Right hindlimb (tissue), 1 donor: ENCODE measurements around the gene ALDH1L2.
A peak's percentile ranks its signal among the peaks of the same experiment; 100 is the strongest.
"Not testable (repeated sequence)": the region's sequence is repeated elsewhere in the genome, so short reads cannot be mapped to it uniquely, and the experiment has no call there.

Source experiments
- DNase-seq: peaks from one replicate; pipeline ENCODE4 v3.0.0-alpha.2; 2018

Gene ALDH1L2

DNA sequence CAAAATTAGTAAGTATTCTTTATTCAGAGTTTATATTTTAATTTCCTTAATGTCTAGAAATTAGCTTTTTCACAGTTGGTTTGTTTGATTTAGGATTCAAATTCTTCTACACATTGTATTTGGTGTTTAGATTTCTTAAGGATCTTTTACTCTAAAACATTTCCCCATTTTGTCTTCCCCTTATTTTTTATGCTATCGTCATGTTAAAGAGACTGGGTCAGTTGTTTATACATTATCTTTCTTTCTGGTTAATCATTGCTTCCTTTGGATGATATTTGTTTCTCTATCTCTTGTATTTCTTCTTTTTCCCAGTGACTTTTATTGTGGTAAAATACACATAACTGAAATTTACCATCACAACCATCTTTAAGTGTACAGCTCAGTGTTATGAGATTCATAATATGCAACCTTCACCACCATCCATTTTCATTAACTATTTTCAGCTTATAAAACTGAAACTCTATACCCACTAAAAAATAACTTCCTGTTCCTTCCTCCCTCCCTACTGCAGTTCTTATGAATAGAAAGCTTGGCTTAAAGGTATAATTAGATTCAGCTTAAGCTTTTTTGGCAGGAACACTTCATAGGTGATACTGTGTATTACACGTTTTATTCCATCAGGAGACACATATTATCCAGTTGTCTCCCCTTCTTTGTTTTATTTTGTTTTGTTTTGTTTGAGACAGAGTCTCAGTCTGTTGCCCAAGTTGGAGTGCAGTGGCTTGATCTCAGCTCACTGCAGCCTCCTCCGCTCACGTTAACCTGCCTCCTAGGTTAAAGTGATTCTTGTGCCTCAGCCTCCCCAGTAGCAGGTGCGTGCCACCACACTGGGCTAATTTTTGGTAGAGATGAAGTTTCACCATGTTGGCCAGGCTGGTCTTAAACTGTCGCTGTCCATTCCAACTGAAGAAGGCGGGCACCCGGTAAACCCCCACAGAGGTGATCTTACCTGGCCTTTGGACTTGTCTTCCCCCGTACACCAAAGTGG, 53.1 kb downstream of the ALDH1L2 start:
- DNase-seq, result no peak

DNA sequence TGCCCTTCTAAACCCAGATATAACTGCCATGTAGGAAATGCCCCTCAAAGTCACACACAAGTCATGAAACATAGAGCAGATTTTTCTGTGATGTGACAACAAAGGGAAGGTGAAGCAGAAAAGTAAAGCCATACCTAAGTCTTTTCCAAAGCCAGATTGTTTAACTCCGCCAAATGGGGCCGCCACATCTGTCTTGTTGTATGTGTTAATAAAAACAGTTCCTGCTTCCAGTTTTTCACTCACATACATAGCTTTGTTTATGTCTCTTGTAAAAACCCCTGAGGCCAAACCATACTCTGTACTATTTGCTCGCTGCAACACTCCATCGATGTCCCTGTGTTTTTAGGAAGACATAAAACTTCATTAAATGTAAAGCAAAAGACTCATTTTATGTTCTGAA, 57.8 kb downstream of the ALDH1L2 start:
- DNase-seq, result peak; percentile 41

DNA sequence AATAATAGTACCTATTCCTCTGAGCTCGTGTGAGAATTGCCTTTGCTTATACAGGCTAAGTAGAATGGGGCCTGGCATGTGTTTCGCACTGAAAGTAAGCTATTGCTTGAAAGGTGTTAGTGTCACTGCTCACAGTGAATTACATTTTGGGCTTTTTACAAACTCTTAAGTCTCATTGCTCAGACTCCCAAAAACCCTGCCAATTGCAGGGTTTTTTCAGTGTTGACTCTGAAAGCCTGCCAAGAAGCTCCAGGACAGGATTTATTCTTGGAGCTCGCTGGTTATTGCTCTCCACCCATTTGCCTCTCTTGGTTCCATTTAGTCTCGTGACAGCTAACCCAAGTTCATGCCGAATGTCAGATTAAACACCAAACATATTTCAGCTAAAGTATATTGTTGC, 58.4 kb downstream of the ALDH1L2 start:
- DNase-seq, result peak; percentile 87

DNA sequence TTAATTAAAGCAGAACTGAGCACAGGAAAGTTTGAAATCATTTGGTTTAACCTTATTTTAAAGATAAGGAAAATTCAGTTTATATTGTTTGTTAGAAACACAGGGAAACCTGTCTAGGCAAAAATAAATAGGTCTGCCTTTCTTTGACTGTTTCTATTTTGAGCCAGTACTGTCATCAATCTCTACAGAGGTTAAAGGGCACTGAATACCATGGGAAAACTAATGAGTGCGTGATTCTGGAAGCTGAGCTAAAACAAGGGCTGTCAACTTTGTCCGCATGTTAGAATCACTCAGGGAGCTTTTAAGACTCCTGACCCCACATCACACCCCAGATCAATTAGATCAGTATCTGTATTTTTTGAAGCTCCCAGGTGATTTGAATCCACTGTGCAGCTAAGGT, 59.3 kb downstream of the ALDH1L2 start:
- no peak for DNase-seq

DNA sequence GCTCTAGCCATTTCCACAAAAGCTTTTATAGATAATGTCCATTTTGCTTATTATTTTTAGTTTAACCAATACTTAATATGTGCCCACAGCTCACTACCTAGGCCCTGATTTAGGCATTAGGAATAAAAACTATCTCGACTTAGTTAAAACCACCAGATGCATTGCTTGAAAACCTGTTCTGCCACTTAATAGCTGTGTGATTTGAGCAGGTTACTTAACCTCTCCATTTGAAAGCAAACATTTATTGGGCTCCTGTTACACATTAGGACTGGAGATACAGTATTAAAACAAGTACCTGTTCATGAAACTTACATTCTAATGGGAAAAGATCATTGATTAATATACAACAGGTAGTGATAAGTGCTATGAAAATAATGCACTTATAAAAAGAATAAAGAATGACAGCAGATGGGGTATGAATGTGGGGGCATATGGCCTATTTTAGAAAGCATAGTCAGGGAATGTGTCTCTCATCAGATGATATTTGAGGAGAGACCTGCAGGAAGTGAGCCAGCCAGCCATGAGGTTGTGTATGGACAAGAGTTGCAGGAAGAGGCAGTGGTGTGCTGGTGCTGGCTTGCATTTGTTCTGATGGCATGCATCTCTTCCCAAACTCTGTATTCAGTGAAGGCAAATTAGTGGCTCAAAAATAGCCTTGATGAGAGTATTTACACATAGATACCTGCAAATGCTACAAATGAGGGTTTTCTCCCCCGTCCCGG, 63.9 kb downstream of the ALDH1L2 start:
- DNase-seq, result no peak

DNA sequence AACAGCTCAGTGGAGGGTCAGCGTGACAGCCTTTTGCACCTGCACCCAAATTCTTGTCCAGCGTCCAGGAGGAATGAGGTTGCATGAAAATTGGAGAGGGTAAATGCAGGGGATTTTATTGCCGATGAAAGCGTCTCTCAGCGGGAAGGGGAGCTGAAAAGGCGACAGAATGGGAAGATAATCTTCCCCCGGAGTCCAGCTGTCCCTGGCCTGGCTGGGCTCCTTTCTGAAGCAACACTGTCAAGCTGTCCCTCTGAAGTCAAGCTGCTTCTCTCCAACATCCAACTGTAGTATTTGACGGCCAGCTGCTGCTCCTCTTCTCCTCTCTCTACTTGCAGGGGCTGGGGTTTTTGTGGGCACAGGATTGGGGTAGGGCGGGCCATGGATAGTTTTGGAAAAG, 65.5 kb downstream of the ALDH1L2 start:
- DNase-seq, result peak; percentile 35

DNA sequence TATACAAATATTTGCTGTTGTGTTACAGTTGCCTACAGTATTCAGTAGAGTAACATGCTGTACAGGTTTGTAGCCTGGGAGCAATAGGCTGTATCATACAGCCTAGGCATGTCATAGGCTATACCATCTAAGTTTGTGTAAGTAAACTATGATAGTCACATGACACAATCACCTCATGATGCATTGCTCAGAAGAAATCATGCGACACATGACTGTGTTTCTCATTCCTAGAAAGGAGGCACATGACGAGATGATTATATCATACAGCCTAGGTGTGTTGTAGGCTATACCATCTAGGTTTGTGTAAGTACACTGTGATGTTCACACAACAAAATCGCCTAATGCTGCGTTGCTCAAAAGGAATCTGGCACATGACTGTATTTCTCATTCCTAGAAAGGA, 66.2 kb downstream of the ALDH1L2 start:
- no peak for DNase-seq

DNA sequence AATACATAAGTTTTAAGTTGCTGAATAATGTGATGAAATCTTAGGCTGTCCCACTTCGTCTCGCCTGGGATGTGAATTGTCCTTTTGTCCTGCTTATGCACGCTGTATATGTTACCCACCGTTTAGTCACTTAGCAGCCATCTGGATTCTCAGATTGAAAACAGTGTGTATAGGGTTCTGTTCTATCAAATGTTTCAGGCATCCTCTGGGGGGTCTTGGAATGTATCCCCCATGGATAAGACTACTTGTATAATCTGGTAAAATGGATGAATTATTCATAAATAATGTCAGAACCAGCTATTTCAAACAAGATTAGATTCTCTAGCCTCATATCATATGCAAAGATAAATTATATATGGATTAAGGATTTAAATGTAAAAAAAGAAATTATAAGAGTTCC, 68.7 kb downstream of the ALDH1L2 start:
- DNase-seq, result no peak

DNA sequence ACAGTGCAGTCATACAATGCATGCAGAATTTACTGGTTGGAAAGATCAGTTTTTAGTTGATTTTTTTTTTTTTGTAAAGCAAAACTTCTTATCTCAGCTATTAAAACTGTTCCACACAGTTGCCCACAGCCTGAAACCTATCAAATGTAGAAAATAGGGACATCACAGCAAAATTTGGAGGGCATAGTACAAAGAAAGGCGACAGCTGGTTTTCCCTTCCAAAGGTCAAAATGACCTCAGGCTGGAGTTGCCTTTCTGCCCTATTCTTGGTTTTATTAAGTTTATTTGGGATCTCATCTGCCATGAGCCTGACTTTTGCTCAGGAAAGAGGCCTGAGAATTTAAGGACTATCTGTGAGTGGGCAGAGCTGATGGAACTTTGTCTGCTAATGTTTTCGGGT, 69.7 kb downstream of the ALDH1L2 start:
- no peak for DNase-seq

DNA sequence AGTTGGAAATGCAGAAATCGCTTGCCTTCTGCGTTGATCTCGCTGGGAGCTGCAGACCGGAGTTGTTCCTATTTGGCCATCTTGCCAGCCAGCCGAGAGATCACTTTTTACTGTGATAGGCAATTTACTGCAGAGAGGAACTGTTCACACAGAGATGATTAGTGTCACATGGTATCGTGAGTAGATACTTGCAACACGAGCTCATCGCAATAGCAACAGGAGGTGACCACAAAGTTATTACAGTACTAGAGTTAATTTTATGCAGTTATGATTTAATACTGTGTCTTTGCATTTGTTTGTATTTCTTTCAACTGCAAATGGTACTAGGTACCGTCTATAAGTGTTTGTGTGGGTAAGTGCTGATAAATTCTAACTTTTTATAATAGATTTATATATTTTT, 70.4 kb downstream of the ALDH1L2 start:
- no peak for DNase-seq

DNA sequence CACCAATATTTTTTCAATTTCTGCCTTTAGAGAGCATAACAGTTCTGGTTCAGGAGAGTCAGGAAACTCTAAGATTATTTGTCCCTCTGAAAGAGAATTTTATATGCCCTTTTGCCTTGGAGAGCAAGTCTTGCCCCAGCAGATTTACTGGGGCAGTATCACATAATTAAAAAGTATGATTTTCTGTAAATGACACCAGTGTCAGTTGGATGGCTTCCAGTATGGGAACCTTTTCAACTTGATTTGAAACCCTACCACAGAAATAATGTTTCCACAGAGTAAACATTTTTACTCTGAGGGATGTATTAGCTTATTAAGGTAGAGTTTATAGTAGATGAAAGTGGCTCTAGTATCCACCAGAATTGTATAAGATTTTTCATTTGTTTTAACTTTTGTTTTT, 82.8 kb downstream of the ALDH1L2 start:
- DNase-seq, result no peak

DNA sequence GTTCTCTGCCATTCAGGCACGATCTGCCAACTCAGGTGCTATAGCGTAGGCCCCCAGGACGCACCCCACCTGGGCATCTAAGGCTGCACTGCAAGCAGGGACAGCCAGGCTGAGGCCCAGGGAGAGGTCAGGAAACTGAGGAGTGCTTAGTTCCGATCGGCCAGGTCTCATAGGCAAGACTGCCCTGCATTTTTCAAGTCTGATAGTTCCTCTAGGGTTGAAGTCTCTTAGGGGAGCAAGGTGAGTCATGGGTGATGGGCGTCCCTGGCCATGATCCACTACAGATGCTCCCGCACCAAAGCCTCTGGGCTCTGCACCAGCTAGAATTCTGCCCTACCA, 84.9 kb downstream of the ALDH1L2 start:
- no peak for DNase-seq

DNA sequence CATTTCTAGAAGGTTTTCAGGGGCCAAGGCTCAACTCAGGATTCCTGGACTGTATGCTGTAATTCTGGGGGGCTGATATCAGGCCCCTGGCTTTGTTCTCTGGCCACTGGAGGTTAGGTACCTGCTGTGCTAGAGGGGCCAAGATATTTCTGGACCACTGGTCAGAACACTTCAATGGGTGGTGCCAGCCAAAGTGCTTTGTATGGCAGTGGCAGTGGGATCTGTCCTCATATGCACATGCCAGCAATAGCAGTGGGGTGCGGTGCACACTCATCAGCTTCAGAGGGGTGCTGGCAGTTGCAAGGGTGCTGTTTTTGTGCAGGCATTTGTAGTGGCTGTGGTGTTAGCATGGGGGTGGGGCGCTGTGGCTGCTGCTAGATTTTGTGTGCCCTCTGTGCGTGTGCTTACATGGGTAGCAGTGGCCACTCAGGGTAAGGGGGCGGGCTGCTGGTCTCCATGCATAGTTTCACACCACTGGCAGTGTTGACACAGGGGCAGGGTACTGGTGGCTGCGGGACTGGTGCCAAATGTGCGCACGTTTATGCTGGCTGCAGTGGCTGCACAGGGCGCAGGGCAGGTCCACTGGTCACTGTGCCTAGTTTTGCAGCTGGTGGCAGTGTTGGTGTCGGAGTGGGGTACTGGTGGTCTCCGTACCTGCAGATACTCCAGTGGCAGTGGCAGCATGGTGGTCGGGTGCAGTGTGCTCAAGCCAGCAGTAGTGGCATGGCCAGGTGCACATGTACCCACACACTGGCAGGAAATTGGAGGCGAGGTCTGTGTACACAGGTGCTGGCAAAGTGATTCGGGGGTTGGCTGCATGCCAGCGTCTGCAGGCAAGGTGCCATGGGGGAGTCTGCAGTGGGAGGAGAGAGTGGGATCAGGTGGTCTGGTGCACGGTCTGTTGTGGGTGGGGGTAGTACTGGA, 85.6 kb downstream of the ALDH1L2 start:
- DNase-seq, result no peak

DNA sequence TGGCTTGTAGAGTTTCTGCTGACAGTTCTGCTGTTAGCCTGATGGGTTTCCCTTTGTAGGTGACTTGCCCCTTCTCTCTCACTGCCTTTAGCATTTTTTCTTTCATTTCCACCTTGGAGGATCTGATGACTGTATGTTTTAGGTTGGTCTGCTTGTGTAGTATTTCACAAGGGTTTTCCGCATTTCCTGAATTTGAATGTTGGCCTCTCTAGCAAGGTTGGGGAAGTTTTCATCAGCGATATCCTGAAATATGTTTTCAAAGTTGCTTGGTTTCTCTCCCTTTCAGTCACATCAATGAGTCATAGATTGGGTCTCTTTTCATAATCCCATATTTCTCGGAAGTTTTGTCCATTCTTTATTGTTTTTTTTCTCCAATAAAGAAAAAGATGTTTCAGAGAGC, 86.7 kb downstream of the ALDH1L2 start:
- DNase-seq, result no peak

DNA sequence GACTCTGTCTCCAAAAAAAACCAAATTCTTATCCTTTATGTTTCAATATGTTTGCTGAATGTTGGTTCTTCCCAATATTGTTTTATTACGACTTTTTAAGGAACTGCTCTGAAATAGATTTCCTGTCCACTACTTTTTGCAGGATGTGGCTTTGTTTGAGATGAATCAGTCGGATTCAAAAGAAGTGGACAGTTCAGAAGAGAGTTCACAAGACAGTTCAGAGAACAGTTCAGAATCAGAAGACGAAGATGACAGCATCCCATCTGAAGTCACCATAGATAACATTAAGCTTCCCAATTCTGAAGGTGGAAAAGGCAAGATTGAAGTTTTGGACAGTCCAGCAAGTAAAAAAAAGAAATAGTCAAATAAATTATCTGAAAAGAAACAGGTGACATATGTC, 89.9 kb downstream of the ALDH1L2 start:
- DNase-seq, result no peak

DNA sequence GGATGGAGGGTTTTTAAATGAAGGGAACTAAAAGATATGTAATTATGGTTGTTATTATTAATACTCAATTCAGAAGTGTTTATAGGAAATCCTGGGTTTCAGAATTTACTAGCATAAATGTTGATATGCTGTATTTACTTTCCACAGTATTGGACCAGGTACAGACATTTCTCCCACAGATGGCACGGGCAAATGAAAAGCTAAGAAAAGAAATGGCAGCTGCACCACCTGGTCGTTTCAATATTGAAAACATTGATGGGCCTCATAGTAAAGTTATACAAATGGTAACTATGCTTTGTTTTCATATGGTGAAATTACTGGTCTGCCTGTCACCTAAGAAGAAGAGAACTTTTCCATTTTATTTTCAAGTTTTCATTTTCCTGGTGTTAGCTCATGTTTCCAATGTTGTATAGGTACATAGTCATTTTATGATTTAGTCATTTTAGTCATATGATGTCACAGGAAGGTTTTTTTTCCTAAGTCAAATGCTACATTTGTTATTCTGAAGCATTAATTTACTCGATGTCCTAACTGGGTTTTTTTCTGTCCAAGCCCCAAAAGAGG, 92.6 kb downstream of the ALDH1L2 start:
- DNase-seq, result no peak

DNA sequence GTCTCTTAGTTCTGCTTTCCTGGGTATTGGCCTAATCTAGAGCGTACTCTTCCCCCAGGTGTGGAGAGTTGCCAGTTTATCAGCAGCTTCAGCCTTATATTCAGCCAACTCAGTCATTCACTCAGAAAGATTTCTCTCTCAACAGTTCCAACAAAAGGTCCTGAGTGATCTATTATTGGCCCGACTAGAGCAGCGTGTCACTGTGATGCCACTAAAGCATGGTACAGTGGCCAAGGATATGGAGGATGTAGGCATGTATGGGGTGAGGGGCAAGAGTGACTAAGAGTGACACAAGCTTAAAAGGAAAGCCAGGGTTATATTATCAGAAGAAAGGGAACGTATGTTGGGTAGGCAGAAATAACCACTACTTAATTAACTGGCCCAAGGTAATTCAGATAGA, 93.3 kb downstream of the ALDH1L2 start:
- DNase-seq, result no peak

DNA sequence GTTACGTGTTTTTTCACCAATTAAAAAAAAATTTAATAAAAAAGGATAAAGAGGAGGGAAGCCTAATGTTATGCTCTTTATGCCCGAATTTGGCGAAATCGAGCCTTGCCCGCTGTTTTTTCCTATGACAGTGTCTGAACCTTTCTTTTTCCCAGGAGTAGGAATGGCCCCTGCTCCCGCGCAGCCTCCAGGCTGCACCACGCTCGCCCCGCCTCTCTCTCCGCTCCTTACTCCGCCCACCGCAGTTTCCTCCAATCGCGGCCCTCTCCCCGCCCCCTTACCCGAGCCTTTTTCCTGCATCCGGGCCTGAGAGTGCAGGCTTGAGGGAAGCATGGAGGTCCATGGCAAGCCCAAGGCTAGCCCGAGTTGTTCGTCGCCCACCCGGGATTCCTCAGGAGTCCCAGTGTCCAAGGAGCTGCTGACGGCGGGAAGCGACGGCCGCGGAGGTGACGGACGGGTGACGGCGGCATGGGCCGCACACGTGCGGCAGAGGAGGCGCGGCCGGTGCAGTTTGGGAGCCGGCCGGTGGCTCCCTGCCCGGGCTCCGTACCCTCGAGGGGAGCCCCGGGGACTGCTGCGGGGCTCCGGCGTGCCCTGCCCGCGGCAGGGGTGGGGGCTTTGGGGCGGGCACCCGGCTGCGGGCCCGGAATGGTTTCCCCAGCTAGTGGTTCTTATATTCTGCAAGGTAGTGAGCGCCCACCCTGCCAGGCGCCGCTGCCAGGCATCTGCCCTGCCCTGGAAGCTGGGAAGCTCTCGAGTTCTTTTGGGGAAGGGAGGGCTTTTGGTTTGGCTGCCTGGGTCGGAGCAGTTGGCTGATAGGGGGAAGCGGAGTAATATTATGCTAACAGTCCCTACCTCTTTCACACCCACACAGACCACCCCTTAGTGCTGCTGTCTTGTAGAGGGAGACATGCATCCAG, 98.0 kb downstream of the ALDH1L2 start, which contains the start of gene NOPCHAP1:
Gene NOPCHAP1 (plus strand): TSS at position 295 of the 920 bp plus-strand sequence. CDS start 37 bp downstream, at position 332.
- peak; percentile 96 for DNase-seq

DNA sequence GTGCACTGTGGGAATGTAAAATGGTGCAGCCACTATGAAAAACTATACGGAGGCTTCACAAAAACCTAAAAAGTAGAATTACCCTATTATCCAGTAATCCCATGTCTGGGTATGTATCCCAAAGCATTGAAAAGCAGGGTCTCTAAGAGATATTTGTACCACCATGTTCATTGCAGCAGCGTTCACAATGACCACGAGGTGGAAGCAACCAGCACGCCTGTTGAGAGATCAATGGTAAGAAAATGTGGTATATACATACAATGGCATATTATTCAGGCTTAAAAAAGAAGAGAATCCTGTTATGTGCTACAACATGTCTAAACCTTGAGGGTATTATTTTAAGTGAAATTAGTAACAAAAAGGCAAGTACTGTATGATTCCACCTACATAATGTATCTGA, 99.1 kb downstream of the ALDH1L2 start:
- DNase-seq, result no peak

DNA sequence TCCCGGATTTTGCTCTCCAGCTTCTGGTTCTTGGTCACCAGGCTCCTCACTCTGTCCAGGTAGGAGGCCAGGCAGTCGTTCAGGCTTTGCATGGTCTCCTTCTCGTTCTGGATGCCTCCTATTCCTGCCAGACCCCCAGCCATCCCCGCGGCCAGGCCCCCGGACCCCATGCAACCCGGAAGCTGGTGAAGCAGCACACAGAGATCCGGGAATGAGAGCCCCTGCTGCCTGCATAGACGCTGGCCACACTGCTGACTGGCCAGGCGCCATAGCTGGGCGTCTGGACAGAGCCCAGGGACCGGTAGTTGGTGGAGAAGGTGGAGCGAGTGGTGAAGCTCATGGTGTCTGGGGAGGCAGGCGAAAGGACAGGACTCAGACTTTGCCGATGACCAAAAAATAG, 106.6 kb downstream of the ALDH1L2 start:
- not testable (repeated sequence) for DNase-seq

DNA sequence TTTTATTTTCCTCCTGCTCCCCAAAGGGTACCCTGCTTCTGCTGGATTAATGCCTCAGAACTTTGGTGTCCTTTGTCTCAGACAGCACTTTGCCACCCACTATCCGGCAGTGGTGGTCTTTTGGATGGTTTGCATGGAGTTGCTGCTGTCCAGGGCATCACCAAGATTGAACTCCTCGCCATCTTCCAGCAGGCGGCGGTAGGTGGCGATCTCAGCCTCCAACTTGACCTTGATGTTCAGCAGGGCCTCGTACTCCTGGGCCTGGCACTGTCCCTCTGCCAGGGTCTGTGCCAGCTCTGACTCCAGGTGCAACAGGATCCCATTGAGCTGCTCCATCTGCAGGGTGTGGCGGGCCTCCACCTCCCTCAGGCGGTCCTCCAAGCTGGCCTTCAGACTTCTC, 107.6 kb downstream of the ALDH1L2 start:
- DNase-seq, result no peak
